HepG2 (cell line): ENCODE data around the gene PTGDS. TPM values are rescaled to one million over a fixed set of nuclear protein-coding genes. Genes with fewer than 3 reads are reported as not detected.

Experiments used
- ATAC-seq: fragments of 200-7000 bp; cut with Tn5 transposase; 3 replicates; pipeline ENCODE4 v1.9.1; 2020; ENCODE audit warnings: mild to moderate bottlenecking, moderate library complexity
- BruUV-seq: library from RNA; stranded (reverse); fragments of 400-500 nt; replicated peaks from 2 replicates; lab custom pipeline; 2021; lab: Mats Ljungman, UMichigan
- CTCF ChIA-PET: fragments of 300-600 bp; formaldehyde crosslinking; extraction: SDS; loops from one replicate; lab custom pipeline; 2021; ENCODE audit warnings: low total read pairs, inconsistent platforms, low intra/inter-chr PET ratio; lab: Yijun Ruan, JAX
- POLR2A ChIA-PET: fragments of 350-600 bp; sonication (Branson Sonifier 250); formaldehyde crosslinking; loops from one replicate; lab custom pipeline; 2020; ENCODE audit warnings: antibody characterized with exemption, inconsistent platforms; lab: Yijun Ruan, JAX
- DNase-seq: peaks from one replicate; pipeline ENCODE4 v3.0.0-alpha.2; 2015; ENCODE audit warnings: low spot score
- FAIRE-seq: peaks from 3 replicates; lab custom pipeline; 2011; peaks lifted over from hg19 to GRCh38; lab: Jason Lieb, UNC
- H2AFZ ChIP-seq: one replicate; pipeline ENCODE4 v1.6.1; 2011; ENCODE audit warnings: low read length, inconsistent platforms
- H3K27ac ChIP-seq: fragments of 300-600 bp; 3 replicates; pipeline ENCODE4 v1.8.0; 2011; ENCODE audit warnings: mixed run types, mild to moderate bottlenecking, mixed read lengths, low read length, inconsistent platforms; ENCODE audit not compliant: insufficient read depth; ENCODE audit errors: extremely low read length
- H3K27me3 ChIP-seq, 2 experiments: fragments of 200-600 bp in 1 of 2; 2 replicates in 1 of 2; 3 replicates in 1 of 2; pipeline versions ENCODE4 v1.6.0 to v1.8.0; 2011; ENCODE audit warnings: low read length in 2 of 2, mild to moderate bottlenecking in 2 of 2, moderate library complexity in 2 of 2, inconsistent platforms in 1 of 2; ENCODE audit not compliant: insufficient read depth in 2 of 2, control insufficient read depth in 1 of 2
- H3K36me3 ChIP-seq, 2 experiments: fragments of 200-600 bp in 1 of 2; replicated peaks in 1 of 2; 2 replicates in 1 of 2; 3 replicates in 1 of 2; pipeline versions ENCODE4 v1.5.1 to v1.8.0; 2011; ENCODE audit warnings: low read length in 2 of 2, inconsistent platforms in 1 of 2; ENCODE audit not compliant: insufficient read depth in 2 of 2, control insufficient read depth in 1 of 2
- H3K4me1 ChIP-seq: 2 replicates; pipeline ENCODE4 v1.5.1; 2012; ENCODE audit warnings: low read length, inconsistent platforms; ENCODE audit not compliant: insufficient read depth
- H3K4me2 ChIP-seq: 2 replicates; pipeline ENCODE4 v1.6.0; 2011; ENCODE audit warnings: low read depth, low read length, inconsistent platforms
- H3K4me3 ChIP-seq, 3 experiments: fragments of 200-600 bp in 1 of 3; sonication (generic), shearing (Covaris generic) in 1 of 3; replicated peaks in 1 of 3; 2 replicates each; pipeline ENCODE4 v1.5.1; 2011 to 2016; ENCODE audit warnings: low read length in 3 of 3, inconsistent platforms in 2 of 3, low read depth in 2 of 3, mild to moderate bottlenecking in 2 of 3, control low read depth in 1 of 3, mixed read lengths in 1 of 3; ENCODE audit not compliant: insufficient read depth in 1 of 3
- H3K79me2 ChIP-seq: one replicate; pipeline ENCODE4 v1.6.1; 2011; ENCODE audit warnings: low read length, inconsistent platforms; ENCODE audit not compliant: insufficient read depth
- H3K9ac ChIP-seq: 2 replicates; pipeline ENCODE4 v1.6.0; 2011; ENCODE audit warnings: mild to moderate bottlenecking, low read depth, low read length, inconsistent platforms; ENCODE audit not compliant: insufficient read depth
- H3K9me3 ChIP-seq: 2 replicates; pipeline ENCODE4 v1.5.1; 2012; ENCODE audit warnings: mild to moderate bottlenecking, low read length
- H4K20me1 ChIP-seq: 2 replicates; pipeline ENCODE4 v1.6.0; 2011; ENCODE audit warnings: inconsistent platforms, mild to moderate bottlenecking, low read length, moderate library complexity; ENCODE audit not compliant: insufficient read depth
- BHLHE40 ChIP-seq: IDR thresholded peaks from 2 replicates; pipeline ENCODE4 v1.6.1; 2011; ENCODE audit warnings: low read length, improper control_type of control experiment
- EED ChIP-seq: sonication (generic); formaldehyde crosslinking; IDR thresholded peaks from 2 replicates; pipeline ENCODE4 v1.5.0; 2020; ENCODE audit warnings: mild to moderate bottlenecking, missing genetic modification reagents
- HINFP ChIP-seq: sonication (generic); formaldehyde crosslinking; IDR thresholded peaks from 2 replicates; pipeline ENCODE4 v1.4.0; 2020; ENCODE audit warnings: low read depth, mild to moderate bottlenecking, missing genetic modification reagents
- HOXD1 ChIP-seq: sonication (generic); formaldehyde crosslinking; IDR thresholded peaks from 2 replicates; pipeline ENCODE4 v1.5.0; 2020; ENCODE audit warnings: missing genetic modification reagents
- MNT ChIP-seq: fragments of 450-650 bp; IDR thresholded peaks from 2 replicates; pipeline ENCODE4 v1.6.1; 2016
- POGK ChIP-seq: sonication (generic); formaldehyde crosslinking; conservative IDR thresholded peaks from 2 replicates; pipeline ENCODE4 v1.8.0; 2022; ENCODE audit warnings: mild to moderate bottlenecking, moderate library complexity, missing genetic modification reagents
- THRA ChIP-seq: sonication (generic); formaldehyde crosslinking; IDR thresholded peaks from 2 replicates; pipeline ENCODE4 v1.4.0; 2020; ENCODE audit warnings: missing genetic modification reagents, borderline replicate concordance
- ZNF446 ChIP-seq: sonication (generic); formaldehyde crosslinking; IDR thresholded peaks from 2 replicates; pipeline ENCODE4 v1.5.0; 2020; ENCODE audit warnings: mild to moderate bottlenecking, missing genetic modification reagents
- ZNF577 ChIP-seq: sonication (generic); formaldehyde crosslinking; IDR thresholded peaks from 2 replicates; pipeline ENCODE4 v1.4.0; 2020; ENCODE audit warnings: mild to moderate bottlenecking, low read depth, missing genetic modification reagents, borderline replicate concordance
- ZUFSP ChIP-seq: sonication (generic); formaldehyde crosslinking; IDR thresholded peaks from 2 replicates; pipeline ENCODE4 v1.9.0; 2021; ENCODE audit warnings: missing genetic modification reagents, mild to moderate bottlenecking, borderline replicate concordance
- WGBS: methylation state at CpG from one replicate; pipeline ENCODE4 v1.1.6; 2017; ENCODE audit warnings: low lambda C conversion rate; 5-methylcytosine and 5-hydroxymethylcytosine counted together
- in situ Hi-C: cut with HindIII; loops from 2 replicates; pipeline ENCODE4 v1.10.0; 2017; ENCODE audit warnings: low pct_unique_long_range_greater_than_20kb; ENCODE audit not compliant: extremely low pct_ligation_motif_present
- intact Hi-C: fragments of 100-400 bp; cut with micrococcal nuclease; formaldehyde crosslinking; loops from one replicate; pipeline ENCODE4 v1.10.0; 2022; ENCODE audit not compliant: unreplicated experiment
- polyA plus RNA-seq, 8 experiments: library from polyadenylated mRNA; depleted of rRNA in 3 of 8; stranded (reverse) in 7 of 8; unstranded in 1 of 8; fragments of >200 nt; fragmentation: Illumina TruSeq in 4 of 8; extraction: Trizol in 4 of 8; gene quantifications; 2 replicates each; pipeline versions ENCODE4 v1.2.1 to v1.2.3, GENCODE V29; 2011 to 2016; ENCODE audit warnings: low read depth in 4 of 8, missing spikeins in 1 of 8, mixed read lengths in 1 of 8; ENCODE audit not compliant: insufficient read depth in 1 of 8
- total RNA-seq, 5 experiments: library from RNA; depleted of rRNA; stranded (reverse); fragments of >200 nt; fragmentation: Illumina TruSeq; extraction: Trizol; gene quantifications; 2 replicates each; pipeline ENCODE4 v1.2.3, GENCODE V29; 2016; ENCODE audit warnings: low read depth in 1 of 5

Gene PTGDS
- total and polyA plus RNA-seq, 2 of the 13 experiments (the other 11 are each of a cell fraction or from before 2014, with no cell fraction given): 0.33 to 0.50 TPM

- no TSS peak for BruUV-seq
- Histone ChIP-seq H3K4me1 (peaks cover 16% of the 10 kb centered on the region), H3K4me2 (no peak overlapping the region), H3K4me3 (no peak overlapping the region), H3K9ac (no peak overlapping the region), H3K36me3 (no peaks in the 10 kb centered on the region), H3K9me3 (no peaks in the 10 kb centered on the region), H3K27ac (no peak overlapping the region), H2AFZ (no peak overlapping the region), H4K20me1 (no peaks in the 10 kb centered on the region), H3K27me3 (peaks cover 14 to 52% of the 10 kb centered on the region in 2 experiments), H3K79me2 (no peaks in the 10 kb centered on the region)
- 53% methylated on average over 6 of the region's 11 CpGs for WGBS
- FAIRE-seq (no peak), DNase-seq (no peak), ATAC-seq (no peak)
- TF ChIP-seq BHLHE40 (0 out of 2 replicates have a peak, but pooled peaks have one; percentile 8), HOXD1 (no peak), POGK (no peak), MNT (peak; percentile 91)
- ChIA-PET CTCF (no interaction called here), POLR2A (no interaction called here)
- in situ Hi-C loops: no loop called here
- intact Hi-C loops: no loop called here
Observed at GRCh38 chr9:136962701-136963248, 14.5 kb upstream of the PTGDS start.

GRCh38 chr9:136963341-136963740 is 14.0 kb upstream of the PTGDS start:
- Histone ChIP-seq H3K27ac (no peak overlapping the region), H3K79me2 (no peaks in the 10 kb centered on the region), H3K36me3 (no peaks in the 10 kb centered on the region), H3K27me3 (peaks cover 13 to 49% of the 10 kb centered on the region in 2 experiments), H4K20me1 (no peaks in the 10 kb centered on the region), H2AFZ (no peak overlapping the region), H3K4me2 (no peak overlapping the region), H3K9me3 (no peaks in the 10 kb centered on the region), H3K9ac (no peak overlapping the region), H3K4me3 (no peak overlapping the region), H3K4me1 (peaks cover 21% of the 10 kb centered on the region)
- ATAC-seq (no peak), DNase-seq (no peak), FAIRE-seq (no peak)
- intact Hi-C loops: no loop called here
- POLR2A ChIA-PET: no interaction called here
- BruUV-seq: no TSS peak
- CTCF ChIA-PET: no interaction called here
- in situ Hi-C loops: no loop called here
- TF ChIP-seq HINFP: no peak
- TF ChIP-seq ZNF446 (CRISPR knock-in tag): no peak
- TF ChIP-seq ZUFSP (CRISPR knock-in tag): no peak
- no peak for TF ChIP-seq ZNF577 (CRISPR knock-in tag)
- no peak for TF ChIP-seq THRA (CRISPR knock-in tag)
- TF ChIP-seq EED: no peak
- WGBS: 82% methylated on average over 4 of the region's 15 CpGs
